Lower lobe of right lung (tissue), 2 donors: ENCODE measurements around the gene RC3H2. TPM values are rescaled to one million over a fixed set of nuclear protein-coding genes. Genes with fewer than 3 reads are reported as not detected.
"Not testable (repeated sequence)": the region's sequence is repeated elsewhere in the genome, so short reads cannot be mapped to it uniquely, and the experiment has no call there.

ENCODE experiments used
- ATAC-seq, 2 donors: fragments of 200-7000 bp; cut with Tn5 transposase; one replicate each; pipeline ENCODE4 v1.9.1; 2020 to 2022; ENCODE audit warnings: mild to moderate bottlenecking in 2 of 2, moderate library complexity in 2 of 2
- DNase-seq: peaks from one replicate; pipeline ENCODE4 v3.0.0-alpha.2; 2020
- H3K27ac ChIP-seq: fragments of 200-600 bp; one replicate; pipeline ENCODE4 v1.8.0; 2022
- H3K27me3 ChIP-seq: fragments of 200-600 bp; one replicate; pipeline ENCODE4 v1.8.0; 2022; ENCODE audit warnings: low read depth
- H3K36me3 ChIP-seq: fragments of 200-600 bp; one replicate; pipeline ENCODE4 v1.8.0; 2022; ENCODE audit warnings: mild to moderate bottlenecking
- H3K4me1 ChIP-seq: fragments of 200-600 bp; one replicate; pipeline ENCODE4 v1.8.0; 2022
- H3K4me3 ChIP-seq: fragments of 200-600 bp; one replicate; pipeline ENCODE4 v1.8.0; 2022; ENCODE audit warnings: mild to moderate bottlenecking
- H3K9me3 ChIP-seq: fragments of 200-600 bp; one replicate; pipeline ENCODE4 v1.8.0; 2022
- intact Hi-C: fragments of 100-400 bp; cut with DNase I; formaldehyde crosslinking; loops from one replicate; pipeline ENCODE4 v1.11.0; 2022
- total RNA-seq: library from RNA; stranded (reverse); fragmentation: NEBNext Ultra II Directional; extraction: Animal tissue kit (Norgen Biotek cat#: 25700); gene quantifications from one replicate; pipeline ENCODE4 v1.2.1, GENCODE V29; 2021
- TF ChIP-seq, protein P1 (sequence below): fragments of 200-600 bp; IDR thresholded peaks from one replicate; pipeline ENCODE4 v1.8.0; 2022; ENCODE audit warnings: antibody characterized with exemption, mild to moderate bottlenecking
- donor health status: DM: no; HTN: yes; CAD: no; lungs with severe emphysema.

The RC3H2 gene
- total RNA-seq, 1 donor from 2014 or later = 44.2 TPM

DNA sequence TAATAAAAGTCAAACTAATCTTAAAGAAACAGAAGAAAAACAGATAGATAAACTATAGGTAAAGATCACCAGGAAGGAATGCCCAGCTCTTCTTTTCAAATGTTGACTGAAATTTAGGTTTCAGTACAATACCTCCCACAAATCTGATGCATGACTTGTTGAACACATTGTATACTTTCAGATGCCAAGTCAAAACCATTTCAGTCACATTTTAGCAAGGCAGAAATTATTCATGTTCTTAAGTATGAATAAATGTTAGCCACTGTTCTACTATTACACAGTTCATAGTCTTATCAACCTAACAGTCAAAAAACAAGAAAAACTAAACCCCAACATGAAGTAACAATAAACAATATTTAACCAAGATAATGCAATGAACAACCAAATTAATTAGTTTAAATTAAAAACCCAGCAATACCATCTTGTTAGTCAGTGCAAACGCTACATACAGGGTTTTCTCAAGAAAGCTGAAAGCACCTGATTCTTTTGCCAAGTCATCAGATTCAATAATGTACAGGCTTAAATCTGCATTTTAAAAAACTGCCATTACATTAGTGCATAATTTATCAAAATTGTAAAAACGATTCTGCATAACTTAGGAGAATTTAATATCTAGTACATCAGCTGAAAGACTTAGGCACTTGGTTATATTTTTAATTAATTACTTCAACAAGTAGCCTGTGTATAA, 56.8 kb downstream of the RC3H2 start:
- H3K9me3 ChIP-seq = no peaks in the 10 kb centered on the region
- H3K27ac ChIP-seq = no peak overlapping the region
- peaks cover 71% of the 10 kb centered on the region for H3K36me3 ChIP-seq
- no peaks in the 10 kb centered on the region for H3K27me3 ChIP-seq
- intact Hi-C loops = no loop called here
- ATAC-seq = no peak
- H3K4me1 ChIP-seq = no peaks in the 10 kb centered on the region
- DNase-seq = no peak
- TF ChIP-seq, protein P1, sequence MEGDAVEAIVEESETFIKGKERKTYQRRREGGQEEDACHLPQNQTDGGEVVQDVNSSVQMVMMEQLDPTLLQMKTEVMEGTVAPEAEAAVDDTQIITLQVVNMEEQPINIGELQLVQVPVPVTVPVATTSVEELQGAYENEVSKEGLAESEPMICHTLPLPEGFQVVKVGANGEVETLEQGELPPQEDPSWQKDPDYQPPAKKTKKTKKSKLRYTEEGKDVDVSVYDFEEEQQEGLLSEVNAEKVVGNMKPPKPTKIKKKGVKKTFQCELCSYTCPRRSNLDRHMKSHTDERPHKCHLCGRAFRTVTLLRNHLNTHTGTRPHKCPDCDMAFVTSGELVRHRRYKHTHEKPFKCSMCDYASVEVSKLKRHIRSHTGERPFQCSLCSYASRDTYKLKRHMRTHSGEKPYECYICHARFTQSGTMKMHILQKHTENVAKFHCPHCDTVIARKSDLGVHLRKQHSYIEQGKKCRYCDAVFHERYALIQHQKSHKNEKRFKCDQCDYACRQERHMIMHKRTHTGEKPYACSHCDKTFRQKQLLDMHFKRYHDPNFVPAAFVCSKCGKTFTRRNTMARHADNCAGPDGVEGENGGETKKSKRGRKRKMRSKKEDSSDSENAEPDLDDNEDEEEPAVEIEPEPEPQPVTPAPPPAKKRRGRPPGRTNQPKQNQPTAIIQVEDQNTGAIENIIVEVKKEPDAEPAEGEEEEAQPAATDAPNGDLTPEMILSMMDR = no peak
- no peak overlapping the region for H3K4me3 ChIP-seq

DNA sequence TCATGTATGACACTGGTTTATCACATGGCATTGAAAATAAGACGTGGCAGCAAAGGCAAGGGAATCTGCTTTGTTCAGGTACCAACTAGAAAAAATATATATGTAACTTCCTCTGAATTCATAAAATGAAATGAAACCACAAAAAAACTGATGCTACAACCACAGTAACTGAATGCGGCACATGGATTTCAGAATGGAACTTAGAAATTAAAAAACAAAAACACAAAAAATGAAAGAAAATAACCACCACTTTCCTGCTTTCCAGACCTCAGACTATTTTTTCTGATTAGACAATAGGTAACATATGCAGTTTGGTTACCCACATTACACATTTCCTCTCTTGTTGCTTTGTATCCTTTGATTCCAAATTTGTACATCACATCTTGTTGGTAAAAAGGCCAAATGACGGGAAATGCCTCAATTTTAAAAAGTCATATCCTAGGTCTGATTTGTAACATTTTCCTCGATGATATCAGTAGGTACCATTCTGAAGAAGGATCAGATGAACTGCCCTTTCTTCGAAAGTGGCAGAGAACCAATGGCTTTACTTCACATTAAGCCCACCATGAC, 58.7 kb downstream of the RC3H2 start:
- ATAC-seq (no peak), DNase-seq (no peak)
- no peaks in the 10 kb centered on the region for H3K4me1 ChIP-seq
- no peak overlapping the region for H3K27ac ChIP-seq
- TF ChIP-seq, protein P1 = no peak
- intact Hi-C loops = no loop called here
- no peaks in the 10 kb centered on the region for H3K27me3 ChIP-seq
- H3K4me3 ChIP-seq = no peak overlapping the region
- no peaks in the 10 kb centered on the region for H3K9me3 ChIP-seq
- peaks cover 63% of the 10 kb centered on the region for H3K36me3 ChIP-seq

DNA sequence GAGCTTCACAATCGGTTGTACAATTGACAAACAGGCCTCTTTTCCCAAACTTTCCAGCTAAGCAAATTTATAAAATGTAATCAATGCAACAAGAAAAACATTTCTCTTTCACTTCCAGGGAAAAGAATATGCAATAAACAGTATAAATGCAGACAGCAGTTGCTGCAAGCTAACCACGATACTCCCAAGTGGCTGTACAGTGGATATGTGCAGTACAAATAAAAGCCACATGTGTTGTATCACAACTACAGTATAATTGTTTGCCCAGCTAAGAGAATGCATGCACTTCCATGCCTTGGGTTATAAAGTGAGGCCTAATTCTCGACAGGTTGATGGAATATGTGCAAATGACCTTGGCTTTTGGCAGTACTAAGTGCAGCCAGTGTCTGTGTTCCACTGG, 60.0 kb downstream of the RC3H2 start:
- H3K36me3 ChIP-seq = peaks cover 51% of the 10 kb centered on the region
- H3K27ac ChIP-seq = no peak overlapping the region
- H3K27me3 ChIP-seq = no peaks in the 10 kb centered on the region
- H3K4me1 ChIP-seq = no peaks in the 10 kb centered on the region
- no peak overlapping the region for H3K4me3 ChIP-seq
- no peaks in the 10 kb centered on the region for H3K9me3 ChIP-seq
- TF ChIP-seq, protein P1 = no peak
- DNase-seq (no peak), ATAC-seq (no peak)
- intact Hi-C loops = no loop called here

DNA sequence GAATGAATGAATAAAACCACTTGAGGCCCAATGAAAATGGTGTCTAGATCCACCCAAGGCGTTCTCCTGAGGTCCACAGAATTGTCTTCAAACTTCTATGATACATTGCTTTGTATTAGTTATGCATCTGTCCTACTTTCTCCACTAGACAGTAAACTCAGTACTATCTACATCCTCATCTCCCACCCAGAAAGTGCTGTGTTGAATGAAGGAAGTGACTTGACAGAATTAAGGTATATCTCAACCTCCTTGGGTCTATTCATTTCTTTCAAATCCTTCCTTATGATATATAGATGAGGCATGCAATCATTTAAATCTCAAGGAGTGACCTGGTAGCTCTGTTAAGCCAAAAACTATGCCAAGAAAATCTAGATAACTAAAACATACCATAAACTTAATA, 61.0 kb downstream of the RC3H2 start:
- Histone ChIP-seq H3K9me3 (no peaks in the 10 kb centered on the region), H3K27ac (no peak overlapping the region), H3K27me3 (no peaks in the 10 kb centered on the region), H3K36me3 (peaks cover 41% of the 10 kb centered on the region), H3K4me1 (no peaks in the 10 kb centered on the region), H3K4me3 (no peak overlapping the region)
- ATAC-seq (no peak), DNase-seq (no peak)
- intact Hi-C loops = no loop called here
- TF ChIP-seq, protein P1 = no peak

DNA sequence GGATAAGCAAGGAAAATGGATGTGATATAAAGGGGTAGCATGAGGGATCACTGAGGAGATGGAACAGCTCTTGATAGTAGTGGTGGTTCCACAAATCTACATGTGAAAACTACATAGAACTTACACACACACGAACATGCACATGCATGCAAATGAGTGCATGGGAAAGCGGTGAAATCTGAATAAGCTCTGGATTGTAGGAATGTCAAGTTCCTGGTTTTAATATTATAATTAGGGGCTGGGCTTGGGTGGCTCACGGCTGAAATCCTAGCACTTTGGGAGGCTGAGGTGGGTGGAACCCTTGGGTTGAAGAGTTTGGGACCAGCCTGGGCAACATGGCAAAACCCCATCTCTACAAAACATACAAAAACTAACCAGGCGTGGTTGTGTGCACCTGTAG, 63.7 kb downstream of the RC3H2 start:
- ATAC-seq (no peak), DNase-seq (no peak)
- H3K9me3 ChIP-seq = no peaks in the 10 kb centered on the region
- TF ChIP-seq, protein P1 = no peak
- H3K4me3 ChIP-seq = no peak overlapping the region
- intact Hi-C loops = no loop called here
- H3K27ac ChIP-seq = no peak overlapping the region
- no peaks in the 10 kb centered on the region for H3K4me1 ChIP-seq
- H3K27me3 ChIP-seq = no peaks in the 10 kb centered on the region
- peaks cover 15% of the 10 kb centered on the region for H3K36me3 ChIP-seq

DNA sequence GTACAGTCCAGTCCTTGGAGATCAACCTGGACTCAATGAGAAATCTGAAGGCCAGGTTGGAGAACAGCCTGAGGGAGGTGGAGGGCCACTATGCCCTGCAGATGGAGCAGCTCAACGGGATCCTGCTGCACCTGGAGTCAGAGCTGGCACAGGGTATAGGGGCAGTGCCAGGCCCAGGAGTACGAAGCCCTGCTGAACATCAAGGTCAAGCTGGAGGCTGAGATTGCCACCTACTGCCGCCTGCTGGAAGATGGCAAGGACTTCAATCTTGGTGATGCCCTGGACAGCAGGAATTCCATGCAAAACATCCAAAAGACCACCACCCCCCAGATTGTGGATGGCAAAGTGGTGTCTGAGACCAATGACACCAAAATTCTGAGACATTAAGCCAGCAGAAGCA, 66.7 kb downstream of the RC3H2 start:
- DNase-seq, H3K4me3 ChIP-seq, ATAC-seq, intact Hi-C loops, H3K4me1 ChIP-seq, H3K27me3 ChIP-seq, H3K27ac ChIP-seq, H3K36me3 ChIP-seq, H3K9me3 ChIP-seq: not testable (repeated sequence)
